Mesothelial cell of epicardium (in vitro differentiated cells): ENCODE results near the gene WNT5A. TPM values are rescaled to one million over a fixed set of nuclear protein-coding genes. Genes with fewer than 3 reads are reported as not detected.

Experiments
- DNase-seq, 2 experiments: peaks; one replicate each; pipeline ENCODE4 v3.0.0; 2021; ENCODE audit warnings: low spot score in 2 of 2; ENCODE audit not compliant: unreplicated experiment in 2 of 2
- H3K27ac Mint-ChIP-seq: 2 replicates; pipeline ENCODE4 v1.8.0; 2021; ENCODE audit warnings: mixed read lengths
- H3K27me3 Mint-ChIP-seq: 2 replicates; pipeline ENCODE4 v1.8.0; 2021; ENCODE audit warnings: low read depth, mixed read lengths
- H3K36me3 Mint-ChIP-seq: 2 replicates; pipeline ENCODE4 v1.8.0; 2021; ENCODE audit warnings: mixed read lengths
- H3K4me1 Mint-ChIP-seq: 2 replicates; pipeline ENCODE4 v1.8.0; 2021; ENCODE audit warnings: mixed read lengths
- H3K4me3 Mint-ChIP-seq: 2 replicates; pipeline ENCODE4 v1.8.0; 2021; ENCODE audit warnings: mild to moderate bottlenecking, moderate library complexity, mixed read lengths
- H3K9me3 Mint-ChIP-seq: 2 replicates; pipeline ENCODE4 v1.8.0; 2021; ENCODE audit warnings: mixed read lengths
- CTCF ChIP-seq: fragments of 200-600 bp; sonication (generic); IDR thresholded peaks from one replicate; pipeline ENCODE4 v1.5.0; 2021; ENCODE audit warnings: antibody characterized with exemption; ENCODE audit not compliant: unreplicated experiment
- total RNA-seq: library from RNA; stranded (reverse); gene quantifications from 3 replicates; pipeline ENCODE4 v1.2.1, GENCODE V29; 2021

WNT5A gene
- total RNA-seq, 1 donor from 2014 or later = 63.8 TPM

DNA sequence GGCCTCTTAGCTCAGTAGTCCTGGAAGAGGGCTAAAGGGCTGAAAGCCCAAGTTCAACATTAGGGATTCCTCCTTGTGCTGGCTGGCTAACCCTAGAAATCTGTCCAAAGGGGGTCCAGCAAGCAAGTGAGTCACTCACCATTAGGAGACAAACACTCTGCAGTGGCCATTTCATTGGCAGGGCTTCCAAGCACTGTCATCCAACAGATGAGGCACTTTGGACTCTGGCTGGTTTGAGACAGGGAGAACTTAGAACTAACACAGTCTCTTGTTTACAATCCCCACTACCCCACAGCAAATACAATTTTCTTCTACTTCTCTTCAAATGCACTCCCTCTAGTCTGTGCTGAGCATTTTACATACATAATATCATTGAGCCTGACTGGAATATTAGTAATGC lies 10.1 kb upstream of the WNT5A start:
- Mint-ChIP-seq H3K27me3 (peaks cover 29% of the 10 kb centered on the region), H3K9me3 (no peaks in the 10 kb centered on the region), H3K4me1 (peaks cover 4% of the 10 kb centered on the region), H3K27ac (no peak overlapping the region), H3K36me3 (no peaks in the 10 kb centered on the region), H3K4me3 (no peak overlapping the region)
- TF ChIP-seq CTCF = no peak
- DNase-seq = no peak

DNA sequence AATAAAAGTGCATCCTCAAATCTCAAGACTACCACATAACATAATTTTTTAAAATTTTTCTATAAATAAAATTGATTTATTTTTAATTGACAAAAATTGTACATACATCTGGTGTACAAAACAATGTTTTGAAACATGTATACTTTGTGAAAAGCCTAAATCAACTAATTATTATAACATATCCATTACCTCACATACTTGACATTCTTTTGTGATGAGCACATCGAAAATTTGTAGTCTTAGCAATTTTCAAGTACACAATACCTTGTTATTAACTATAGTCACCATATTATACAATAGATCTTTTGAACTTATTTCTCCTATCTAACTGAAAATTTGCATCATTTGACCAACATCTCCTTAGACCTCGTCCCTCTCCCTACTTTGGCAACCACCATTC lies 7.9 kb upstream of the WNT5A start:
- Mint-ChIP-seq H3K27me3 (peaks cover 26% of the 10 kb centered on the region), H3K4me3 (no peak overlapping the region), H3K36me3 (no peaks in the 10 kb centered on the region), H3K9me3 (no peaks in the 10 kb centered on the region), H3K27ac (no peak overlapping the region), H3K4me1 (peaks cover 19% of the 10 kb centered on the region)
- no peak for DNase-seq
- TF ChIP-seq CTCF = no peak

GRCh38 chr3:55492976-55493375 lies 5.9 kb upstream of the WNT5A start:
- no peak overlapping the region for H3K27ac Mint-ChIP-seq
- no peaks in the 10 kb centered on the region for H3K36me3 Mint-ChIP-seq
- H3K27me3 Mint-ChIP-seq = peaks cover 42% of the 10 kb centered on the region
- no peaks in the 10 kb centered on the region for H3K9me3 Mint-ChIP-seq
- no peak overlapping the region for H3K4me3 Mint-ChIP-seq
- TF ChIP-seq CTCF = no peak
- peaks cover 34% of the 10 kb centered on the region for H3K4me1 Mint-ChIP-seq
- DNase-seq = no peak

- Mint-ChIP-seq H3K27ac (no peak overlapping the region), H3K4me3 (no peak overlapping the region), H3K36me3 (no peaks in the 10 kb centered on the region), H3K9me3 (no peaks in the 10 kb centered on the region), H3K4me1 (peaks cover 38% of the 10 kb centered on the region), H3K27me3 (peaks cover 40% of the 10 kb centered on the region)
- DNase-seq = no peak
- no peak for TF ChIP-seq CTCF
Measured at GRCh38 chr3:55491296-55491816, 4.2 kb upstream of the WNT5A start.

GRCh38 chr3:55490276-55490913 lies 3.3 kb upstream of the WNT5A start:
- no peak overlapping the region for H3K27ac Mint-ChIP-seq
- H3K4me1 Mint-ChIP-seq = peaks cover 43% of the 10 kb centered on the region
- H3K4me3 Mint-ChIP-seq = no peak overlapping the region

More at GRCh38 chr3:55490276-55490913, 3.3 kb upstream of the WNT5A start:
- no peak for DNase-seq
- Mint-ChIP-seq H3K9me3 (no peaks in the 10 kb centered on the region), H3K27me3 (peaks cover 37% of the 10 kb centered on the region), H3K36me3 (no peaks in the 10 kb centered on the region)
- no peak for TF ChIP-seq CTCF
